OCI-LY3 (cell line): ENCODE results near the gene WNT11.

Experiments used
- H2AFZ ChIP-seq: fragments of 200-600, 300-600 bp; shearing (Covaris generic); 2 replicates; pipeline ENCODE4 v1.6.0; 2014; ENCODE audit warnings: antibody characterized with exemption, low read depth, low read length
- H3K27ac ChIP-seq: fragments of 200-600, 300-600 bp; sonication (generic); 2 replicates; pipeline ENCODE4 v1.5.1; 2014; ENCODE audit warnings: mild to moderate bottlenecking, low read length, moderate library complexity, mixed read lengths
- H3K27me3 ChIP-seq: fragments of 200-600, 300-600 bp; sonication (generic); 2 replicates; pipeline ENCODE4 v1.6.1; 2014; ENCODE audit warnings: low read depth, low read length, mixed read lengths
- H3K36me3 ChIP-seq: fragments of 200-600, 300-600 bp; sonication (generic); replicated peaks from 2 replicates; pipeline ENCODE3; 2014; ENCODE audit warnings: low read depth, low read length, mixed read lengths
- H3K4me1 ChIP-seq: fragments of 300-600, 200-600 bp; sonication (generic); 2 replicates; pipeline ENCODE4 v1.6.1; 2014; ENCODE audit warnings: low read length, mixed read lengths
- H3K4me2 ChIP-seq: fragments of 200-600, 300-600 bp; sonication (generic); 2 replicates; pipeline ENCODE4 v1.6.1; 2014; ENCODE audit warnings: low read length, mixed read lengths
- H3K4me3 ChIP-seq: fragments of 300-600, 200-600 bp; sonication (generic); 2 replicates; pipeline ENCODE4 v1.5.1; 2014; ENCODE audit warnings: antibody characterized with exemption, mild to moderate bottlenecking, low read length, moderate library complexity
- H3K79me2 ChIP-seq: fragments of 300-600, 200-600 bp; shearing (Covaris generic); 2 replicates; pipeline ENCODE4 v1.6.1; 2014; ENCODE audit warnings: mild to moderate bottlenecking, low read length, mixed read lengths
- H3K9ac ChIP-seq: fragments of 300-600, 200-600 bp; shearing (Covaris generic); 2 replicates; pipeline ENCODE4 v1.6.0; 2014; ENCODE audit warnings: mild to moderate bottlenecking, low read length, moderate library complexity
- H3K9me3 ChIP-seq: fragments of 200-600, 300-600 bp; shearing (Covaris generic); 2 replicates; pipeline ENCODE4 v1.6.1; 2014; ENCODE audit warnings: low read length, mixed read lengths; ENCODE audit not compliant: insufficient read depth
- H4K20me1 ChIP-seq: fragments of 200-600, 300-600 bp; sonication (generic); 2 replicates; pipeline ENCODE4 v1.6.1; 2016; ENCODE audit warnings: low read length, mixed read lengths; ENCODE audit not compliant: insufficient read depth
- EZH2phosphoT487 ChIP-seq: fragments of 200-600 bp; shearing (Covaris generic); IDR thresholded peaks from 2 replicates; pipeline ENCODE4 v1.6.1; 2018; ENCODE audit warnings: antibody characterized with exemption, mixed run types, low read depth
- TF ChIP-seq, protein P1 (sequence below): fragments of 200-600, 300-600 bp; sonication (generic); IDR thresholded peaks from 2 replicates; pipeline ENCODE4 v1.5.1; 2014; ENCODE audit warnings: antibody characterized with exemption, low read length, low read depth

The WNT11 gene

DNA sequence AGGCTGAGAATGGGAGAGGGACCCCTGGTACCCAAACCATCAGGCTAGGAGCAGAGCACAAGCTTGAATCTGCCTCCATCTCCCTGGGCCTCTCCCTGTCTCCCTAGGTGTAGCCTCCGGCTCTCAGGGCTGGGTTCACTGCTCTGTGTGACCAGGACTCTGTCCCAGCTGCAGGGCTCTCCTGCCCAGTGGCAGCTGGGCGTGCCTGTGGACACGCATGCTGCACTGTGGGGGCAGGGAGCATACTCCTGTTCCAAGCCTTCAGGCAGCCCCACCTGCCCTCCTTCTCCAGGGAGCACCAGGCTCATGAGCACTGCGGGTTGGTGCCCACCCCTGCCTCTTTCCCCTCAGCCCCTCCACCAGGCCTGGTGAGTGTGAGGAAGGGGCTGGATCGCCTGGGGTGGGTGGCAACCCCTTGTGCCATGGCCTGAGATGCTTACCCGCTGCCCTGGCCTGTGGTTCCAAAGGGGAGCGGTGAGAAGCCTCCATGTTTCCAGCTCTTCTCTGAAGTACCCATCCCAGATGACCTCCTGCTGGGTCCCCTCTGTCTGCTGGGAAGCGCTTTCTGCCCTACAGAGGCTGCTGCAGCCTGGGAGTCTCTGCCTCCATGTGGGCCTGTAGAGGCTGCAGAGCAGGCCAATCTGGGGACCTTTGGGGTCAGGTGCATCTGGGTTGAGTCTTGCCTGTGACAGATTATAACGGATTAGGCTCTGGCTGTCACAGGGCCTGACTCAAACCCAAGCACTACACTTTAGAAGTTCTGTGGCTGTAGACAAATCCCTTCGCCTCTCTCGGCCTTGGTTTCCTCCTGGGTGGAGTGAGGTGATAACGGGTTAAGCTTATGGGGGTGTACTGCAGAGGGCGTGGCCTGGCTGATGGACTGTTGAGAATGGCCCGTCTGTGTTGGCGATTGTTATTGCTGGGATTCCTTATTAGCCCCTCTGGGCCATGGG is 43.7 kb downstream of the WNT11 start:
- no peak overlapping the region for H3K4me3 ChIP-seq
- no peak overlapping the region for H3K9ac ChIP-seq
- no peaks in the 10 kb centered on the region for H3K36me3 ChIP-seq
- no peak overlapping the region for H3K27ac ChIP-seq
- no peaks in the 10 kb centered on the region for H3K9me3 ChIP-seq
- no peak for TF ChIP-seq EZH2phosphoT487
- TF ChIP-seq, protein P1, sequence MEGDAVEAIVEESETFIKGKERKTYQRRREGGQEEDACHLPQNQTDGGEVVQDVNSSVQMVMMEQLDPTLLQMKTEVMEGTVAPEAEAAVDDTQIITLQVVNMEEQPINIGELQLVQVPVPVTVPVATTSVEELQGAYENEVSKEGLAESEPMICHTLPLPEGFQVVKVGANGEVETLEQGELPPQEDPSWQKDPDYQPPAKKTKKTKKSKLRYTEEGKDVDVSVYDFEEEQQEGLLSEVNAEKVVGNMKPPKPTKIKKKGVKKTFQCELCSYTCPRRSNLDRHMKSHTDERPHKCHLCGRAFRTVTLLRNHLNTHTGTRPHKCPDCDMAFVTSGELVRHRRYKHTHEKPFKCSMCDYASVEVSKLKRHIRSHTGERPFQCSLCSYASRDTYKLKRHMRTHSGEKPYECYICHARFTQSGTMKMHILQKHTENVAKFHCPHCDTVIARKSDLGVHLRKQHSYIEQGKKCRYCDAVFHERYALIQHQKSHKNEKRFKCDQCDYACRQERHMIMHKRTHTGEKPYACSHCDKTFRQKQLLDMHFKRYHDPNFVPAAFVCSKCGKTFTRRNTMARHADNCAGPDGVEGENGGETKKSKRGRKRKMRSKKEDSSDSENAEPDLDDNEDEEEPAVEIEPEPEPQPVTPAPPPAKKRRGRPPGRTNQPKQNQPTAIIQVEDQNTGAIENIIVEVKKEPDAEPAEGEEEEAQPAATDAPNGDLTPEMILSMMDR, result no peak
- H2AFZ ChIP-seq, result no peak overlapping the region
- H3K79me2 ChIP-seq, result no peaks in the 10 kb centered on the region
- H3K4me1 ChIP-seq, result no peaks in the 10 kb centered on the region
- H3K27me3 ChIP-seq, result peaks cover 13% of the 10 kb centered on the region; the same call in 1 of the 2 replicates
- no peak overlapping the region for H3K4me2 ChIP-seq
- no peaks in the 10 kb centered on the region for H4K20me1 ChIP-seq

DNA sequence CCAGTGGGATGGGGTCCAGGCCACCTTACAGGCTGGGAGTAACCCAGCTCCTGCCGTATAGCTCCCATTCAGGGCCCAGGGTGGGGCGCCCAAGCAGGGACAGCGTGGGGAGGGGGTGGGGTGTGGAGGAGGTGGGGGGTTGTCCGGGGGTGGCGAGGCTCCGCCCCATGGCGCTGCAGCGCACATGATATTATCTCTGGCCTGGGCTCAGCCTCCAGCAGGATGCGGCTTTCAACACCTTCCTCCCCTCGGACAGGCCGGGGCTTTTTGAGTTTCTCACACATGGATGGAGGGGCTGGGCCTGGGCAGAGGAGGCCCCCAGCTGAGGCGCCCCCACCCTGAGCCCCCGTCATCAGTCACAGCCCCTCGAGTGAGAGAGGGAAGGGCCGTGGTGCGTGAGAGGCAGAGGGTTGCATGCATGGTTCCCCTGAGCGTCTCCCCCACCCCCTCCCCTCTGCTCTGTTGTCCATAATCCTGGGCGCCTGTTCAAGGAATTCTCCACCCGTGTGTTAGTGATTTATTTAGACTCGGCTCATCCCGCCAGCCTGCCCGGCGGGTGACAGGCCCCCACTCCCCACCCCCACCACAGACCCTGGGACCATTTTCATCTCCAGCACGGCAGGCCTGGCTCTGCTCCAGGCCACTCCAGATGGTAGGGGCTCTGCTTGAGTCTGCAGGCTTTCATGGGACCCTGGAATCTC is 44.9 kb downstream of the WNT11 start:
- no peak for TF ChIP-seq EZH2phosphoT487
- TF ChIP-seq, protein P1, result no peak
- H3K9ac ChIP-seq, result no peak overlapping the region
- H3K27me3 ChIP-seq, result peaks cover 8% of the 10 kb centered on the region; the same call in 1 of the 2 replicates
- no peak overlapping the region for H3K27ac ChIP-seq
- no peak overlapping the region for H3K4me3 ChIP-seq
- H3K79me2 ChIP-seq, result no peaks in the 10 kb centered on the region
- no peaks in the 10 kb centered on the region for H3K4me1 ChIP-seq
- H3K4me2 ChIP-seq, result peak overlapping the region; percentile 20; the same call in 1 of the 2 replicates
- H2AFZ ChIP-seq, result no peak overlapping the region
- no peaks in the 10 kb centered on the region for H3K9me3 ChIP-seq
- no peaks in the 10 kb centered on the region for H4K20me1 ChIP-seq
- H3K36me3 ChIP-seq, result no peaks in the 10 kb centered on the region

DNA sequence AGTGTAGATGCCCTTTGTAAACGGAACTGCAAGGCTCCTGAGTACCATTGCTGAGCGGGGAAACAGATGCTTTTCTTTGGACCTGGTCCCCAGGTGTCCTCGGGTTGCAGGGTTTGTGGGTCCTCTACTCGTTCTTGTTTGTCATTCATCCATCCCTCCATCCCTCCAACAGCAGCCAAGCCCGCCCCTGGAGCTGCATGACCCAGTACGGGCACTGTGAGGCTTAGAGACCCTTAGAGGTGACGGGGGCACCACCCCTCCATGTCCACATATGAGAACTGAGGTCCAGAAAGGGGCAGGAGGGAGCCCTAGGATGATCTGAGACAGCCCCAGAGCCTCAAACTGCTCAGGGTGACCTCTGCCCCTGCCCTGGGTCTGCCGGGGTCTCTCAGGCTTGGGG is 45.4 kb downstream of the WNT11 start:
- Histone ChIP-seq H3K79me2 (no peaks in the 10 kb centered on the region), H3K4me2 (no peak overlapping the region), H3K36me3 (no peaks in the 10 kb centered on the region), H3K4me3 (no peak overlapping the region), H3K9ac (no peak overlapping the region), H3K27me3 (0 out of 2 replicates have a peak, but pooled peaks cover 4% of the 10 kb centered on the region), H3K27ac (no peak overlapping the region), H2AFZ (no peak overlapping the region), H4K20me1 (no peaks in the 10 kb centered on the region), H3K9me3 (no peaks in the 10 kb centered on the region), H3K4me1 (no peaks in the 10 kb centered on the region)
- TF ChIP-seq EZH2phosphoT487, result no peak
- TF ChIP-seq, protein P1, result no peak
